ENCODE measurements around the gene SDC1.

Gene SDC1

GRCh38 chr2:20213651-20214565 is 11.0 kb downstream of the SDC1 start:
- Histone ChIP-seq H3K79me2 (ENCODE audit: insufficient read depth, low read length) (no peaks in the 10 kb centered on the region), H3K27ac (ENCODE audit: low read length) (no peak overlapping the region), H3K27me3 (ENCODE audit: insufficient read depth, low read length, poor library complexity) (peaks cover 18% of the 10 kb centered on the region), H3K4me1 (ENCODE audit: insufficient read depth, low read length) (no peaks in the 10 kb centered on the region), H3K4me2 (ENCODE audit: insufficient read depth, low read length) (no peak overlapping the region), H3K36me3 (ENCODE audit: insufficient read depth, low read length) (no peaks in the 10 kb centered on the region), H3K9me3 (ENCODE audit: insufficient read depth, low read length, severe bottlenecking) (no peaks in the 10 kb centered on the region), H2AFZ (ENCODE audit: low read depth, low read length) (no peak overlapping the region), H4K20me1 (ENCODE audit: insufficient read depth, low read length) (0 out of 2 replicates have a peak, but pooled peaks cover 6% of the 10 kb centered on the region), H3K9ac (ENCODE audit: low read depth, low read length) (no peak overlapping the region), H3K4me3 (ENCODE audit: low read depth in 1 of 2, low read length in 2 of 2) (no peak overlapping the region)
- ATAC-seq (ENCODE audit: insufficient read depth, low read depth) (no peak), DNase-seq (no peak)
- no peak for TF ChIP-seq EZH2 (IDR thresholded peaks at IDR 0.05; ENCODE audit: borderline replicate concordance, low read depth, low read length, severe bottlenecking)
- TF ChIP-seq CTCF (IDR thresholded peaks at IDR 0.05; ENCODE audit: borderline replicate concordance, extremely low read depth, low read length, poor library complexity, severe bottlenecking) = no peak

- Histone ChIP-seq H3K36me3 (ENCODE audit: insufficient read depth, low read length) (no peaks in the 10 kb centered on the region), H3K27ac (ENCODE audit: low read length) (no peak overlapping the region), H2AFZ (ENCODE audit: low read depth, low read length) (no peak overlapping the region), H4K20me1 (ENCODE audit: insufficient read depth, low read length) (0 out of 2 replicates have a peak, but pooled peaks cover 6% of the 10 kb centered on the region), H3K4me2 (ENCODE audit: insufficient read depth, low read length) (no peak overlapping the region), H3K9ac (ENCODE audit: low read depth, low read length) (no peak overlapping the region), H3K9me3 (ENCODE audit: insufficient read depth, low read length, severe bottlenecking) (no peaks in the 10 kb centered on the region), H3K79me2 (ENCODE audit: insufficient read depth, low read length) (no peaks in the 10 kb centered on the region), H3K4me1 (ENCODE audit: insufficient read depth, low read length) (no peaks in the 10 kb centered on the region), H3K27me3 (ENCODE audit: insufficient read depth, low read length, poor library complexity) (peaks cover 18% of the 10 kb centered on the region), H3K4me3 (ENCODE audit: low read depth in 1 of 2, low read length in 2 of 2) (no peak overlapping the region)
- DNase-seq (no peak), ATAC-seq (ENCODE audit: insufficient read depth, low read depth) (no peak)
- TF ChIP-seq CTCF (IDR thresholded peaks at IDR 0.05; ENCODE audit: borderline replicate concordance, extremely low read depth, low read length, poor library complexity, severe bottlenecking) = no peak
- TF ChIP-seq EZH2 (IDR thresholded peaks at IDR 0.05; ENCODE audit: borderline replicate concordance, low read depth, low read length, severe bottlenecking) = no peak
Measured at GRCh38 chr2:20212871-20213503, 11.9 kb downstream of the SDC1 start.

- H3K27ac ChIP-seq (ENCODE audit: low read length) = no peak overlapping the region
- no peak overlapping the region for H3K4me3 ChIP-seq (ENCODE audit: low read depth in 1 of 2, low read length in 2 of 2)
- no peak for DNase-seq
- H3K36me3 ChIP-seq (ENCODE audit: insufficient read depth, low read length) = no peaks in the 10 kb centered on the region
- no peaks in the 10 kb centered on the region for H3K9me3 ChIP-seq (ENCODE audit: insufficient read depth, low read length, severe bottlenecking)
- no peaks in the 10 kb centered on the region for H3K4me1 ChIP-seq (ENCODE audit: insufficient read depth, low read length)
- ATAC-seq (ENCODE audit: insufficient read depth, low read depth) = 0 out of 3 replicates have a peak, but pooled peaks have one; percentile 31
- TF ChIP-seq EZH2 (IDR thresholded peaks at IDR 0.05; ENCODE audit: borderline replicate concordance, low read depth, low read length, severe bottlenecking) = no peak
- TF ChIP-seq CTCF (IDR thresholded peaks at IDR 0.05; ENCODE audit: borderline replicate concordance, extremely low read depth, low read length, poor library complexity, severe bottlenecking) = no peak
- H3K27me3 ChIP-seq (ENCODE audit: insufficient read depth, low read length, poor library complexity) = peaks cover 18% of the 10 kb centered on the region
- 0 out of 2 replicates have a peak, but pooled peaks cover 6% of the 10 kb centered on the region for H4K20me1 ChIP-seq (ENCODE audit: insufficient read depth, low read length)
- no peak overlapping the region for H3K9ac ChIP-seq (ENCODE audit: low read depth, low read length)
- no peaks in the 10 kb centered on the region for H3K79me2 ChIP-seq (ENCODE audit: insufficient read depth, low read length)
- no peak overlapping the region for H2AFZ ChIP-seq (ENCODE audit: low read depth, low read length)
- H3K4me2 ChIP-seq (ENCODE audit: insufficient read depth, low read length) = no peak overlapping the region
Measured at GRCh38 chr2:20212459-20212870, 12.5 kb downstream of the SDC1 start.
